SK-N-SH (cell line): ENCODE measurements around the gene DOCK8. TPM values are rescaled to one million over a fixed set of nuclear protein-coding genes. Genes with fewer than 3 reads are reported as not detected.

Experiments used
- CTCF ChIA-PET: fragments of 300-600, 350-600 bp; formaldehyde crosslinking; extraction: SDS; loops from one replicate; lab custom pipeline; 2021; lab: Yijun Ruan, JAX
- POLR2A ChIA-PET: fragments of 350-600 bp; sonication (Branson Sonifier 250); formaldehyde crosslinking; extraction: SDS; loops from one replicate; lab custom pipeline; 2020; ENCODE audit warnings: antibody characterized with exemption, inconsistent platforms; lab: Yijun Ruan, JAX
- DNase-seq: peaks from one replicate; pipeline ENCODE4 v3.0.0; 2012
- H2AFZ ChIP-seq: fragments of 200-600 bp; sonication (generic); 2 replicates; pipeline ENCODE4 v1.8.1; 2016; ENCODE audit warnings: antibody characterized with exemption, mild to moderate bottlenecking, low read depth
- H3F3A ChIP-seq: fragments of 200-600 bp; sonication (generic); replicated peaks from 2 replicates; pipeline ENCODE3; 2016; ENCODE audit warnings: antibody characterized with exemption, mild to moderate bottlenecking; ENCODE audit not compliant: insufficient read depth
- H3K27ac ChIP-seq, 2 experiments: fragments of 200-500 bp in 1 of 2; fragments of 200-600 bp in 1 of 2; sonication (Bioruptor generic) in 1 of 2; sonication (generic), shearing (Covaris generic) in 1 of 2; 2 replicates each; pipeline versions ENCODE4 v1.5.1 to v1.6.1; 2014 to 2016; ENCODE audit warnings: low read depth in 2 of 2, inconsistent platforms in 1 of 2, low read length in 1 of 2, mild to moderate bottlenecking in 1 of 2, mixed read lengths in 1 of 2
- H3K27me3 ChIP-seq: fragments of 200-600 bp; sonication (generic), shearing (Covaris generic); 2 replicates; pipeline ENCODE4 v1.6.1; 2016; ENCODE audit warnings: mixed run types; ENCODE audit not compliant: insufficient read depth
- H3K36me3 ChIP-seq, 2 experiments: fragments of 200-500 bp in 1 of 2; fragments of 200-600 bp in 1 of 2; sonication (Bioruptor generic) in 1 of 2; sonication (generic) in 1 of 2; replicated peaks in 1 of 2; 2 replicates each; pipeline versions ENCODE3 to v1.5.1; 2014 to 2016; ENCODE audit warnings: low read length in 1 of 2, mild to moderate bottlenecking in 1 of 2; ENCODE audit not compliant: insufficient read depth in 2 of 2, control insufficient read depth in 1 of 2
- H3K4me1 ChIP-seq, 2 experiments: fragments of 200-500 bp in 1 of 2; fragments of 200-600 bp in 1 of 2; sonication (Bioruptor generic) in 1 of 2; sonication (generic), shearing (Covaris generic) in 1 of 2; 2 replicates each; pipeline versions ENCODE4 v1.5.1 to v1.6.1; 2014 to 2016; ENCODE audit warnings: low read depth in 1 of 2, low read length in 1 of 2, mixed run types in 1 of 2; ENCODE audit not compliant: insufficient read depth in 2 of 2, control insufficient read depth in 1 of 2
- H3K4me2 ChIP-seq: fragments of 200-600 bp; sonication (generic), shearing (Covaris generic); 2 replicates; pipeline ENCODE4 v1.6.1; 2017; ENCODE audit warnings: mixed run types
- H3K4me3 ChIP-seq, 2 experiments: fragments of 200-500 bp in 1 of 2; fragments of 200-600 bp in 1 of 2; sonication (Bioruptor generic) in 1 of 2; sonication (generic), shearing (Covaris generic) in 1 of 2; 2 replicates each; pipeline versions ENCODE4 v1.5.1 to v1.8.1; 2014 to 2016; ENCODE audit warnings: low read depth in 2 of 2, inconsistent platforms in 1 of 2, low read length in 1 of 2, mild to moderate bottlenecking in 1 of 2, mixed read lengths in 1 of 2, moderate library complexity in 1 of 2
- H3K79me2 ChIP-seq: fragments of 200-600 bp; sonication (generic); 2 replicates; pipeline ENCODE4 v1.8.1; 2017; ENCODE audit warnings: mild to moderate bottlenecking; ENCODE audit not compliant: insufficient read depth
- H3K9ac ChIP-seq: fragments of 200-600 bp; sonication (generic); 2 replicates; pipeline ENCODE4 v1.6.1; 2017; ENCODE audit warnings: mixed run types
- H3K9me2 ChIP-seq: fragments of 200-600 bp; sonication (generic); 2 replicates; pipeline ENCODE4 v1.6.1; 2017; ENCODE audit warnings: mixed run types
- H3K9me3 ChIP-seq: fragments of 200-600 bp; sonication (generic); 2 replicates; pipeline ENCODE4 v1.6.1; 2017; ENCODE audit warnings: mixed run types, mild to moderate bottlenecking, moderate library complexity
- H4K20me1 ChIP-seq: fragments of 200-600 bp; sonication (generic); 2 replicates; pipeline ENCODE4 v1.6.1; 2017; ENCODE audit warnings: mild to moderate bottlenecking, mixed run types; ENCODE audit not compliant: insufficient read depth
- CHD2 ChIP-seq: fragments of 150-350 bp; IDR thresholded peaks from 2 replicates; pipeline ENCODE4 v1.6.1; 2018; ENCODE audit warnings: low read length; ENCODE audit not compliant: partially characterized antibody
- FOXJ3 ChIP-seq: sonication (generic); formaldehyde crosslinking; IDR thresholded peaks from 2 replicates; pipeline ENCODE4 v1.5.1; 2020; ENCODE audit warnings: mild to moderate bottlenecking, missing genetic modification reagents
- GABPA ChIP-seq: IDR thresholded peaks from 2 replicates; pipeline ENCODE4 v1.4.0; 2012; ENCODE audit warnings: low read depth, mild to moderate bottlenecking
- MEF2A ChIP-seq: IDR thresholded peaks from 2 replicates; pipeline ENCODE4 v1.4.0; 2012; ENCODE audit warnings: low read depth, borderline replicate concordance
- MXI1 ChIP-seq: IDR thresholded peaks from 2 replicates; pipeline ENCODE4 v1.6.1; 2012; ENCODE audit warnings: mild to moderate bottlenecking, low read depth, low read length, improper control_type of control experiment
- RAD21 ChIP-seq: IDR thresholded peaks from 2 replicates; pipeline ENCODE4 v1.6.1; 2012; ENCODE audit warnings: mild to moderate bottlenecking, low read length
- REST ChIP-seq: IDR thresholded peaks from 2 replicates; pipeline ENCODE4 v1.6.1; 2012; ENCODE audit warnings: mild to moderate bottlenecking, low read depth, low read length, moderate library complexity
- RXRA ChIP-seq: IDR thresholded peaks from 2 replicates; pipeline ENCODE4 v1.4.0; 2012; ENCODE audit warnings: low read depth, mild to moderate bottlenecking, borderline replicate concordance
- SIN3A ChIP-seq: IDR thresholded peaks from 2 replicates; pipeline ENCODE4 v1.6.1; 2012; ENCODE audit warnings: low read depth, mild to moderate bottlenecking, low read length, moderate library complexity, borderline replicate concordance
- SMC3 ChIP-seq: IDR thresholded peaks from 2 replicates; pipeline ENCODE4 v1.6.1; 2012; ENCODE audit warnings: low read depth, low read length, improper control_type of control experiment
- ZBTB33 ChIP-seq: IDR thresholded peaks from 2 replicates; pipeline ENCODE4 v1.4.0; 2012; ENCODE audit warnings: low read depth, borderline replicate concordance
- WGBS: methylation state at CpG from one replicate; pipeline ENCODE4 v1.1.6; 2017; ENCODE audit warnings: low lambda C conversion rate; 5-methylcytosine and 5-hydroxymethylcytosine counted together
- polyA plus RNA-seq, 3 experiments: library from polyadenylated mRNA; depleted of rRNA; stranded (reverse); fragments of >200 nt; gene quantifications; 2 replicates each; pipeline ENCODE4 v1.2.3, GENCODE V29; 2012
- TF ChIP-seq, protein P1 (sequence below): IDR thresholded peaks from 2 replicates; pipeline ENCODE4 v1.4.0; 2012; ENCODE audit warnings: low read depth
- TF ChIP-seq, protein P2 (sequence below): fragments of 150-350 bp; IDR thresholded peaks from 2 replicates; pipeline ENCODE4 v1.6.1; 2017; ENCODE audit warnings: antibody characterized with exemption, low read length, low read depth, borderline replicate concordance

The DOCK8 gene
- polyA plus RNA-seq, 1 of the 3 experiments (the other 2 are of a cell fraction), result not detected

DNA sequence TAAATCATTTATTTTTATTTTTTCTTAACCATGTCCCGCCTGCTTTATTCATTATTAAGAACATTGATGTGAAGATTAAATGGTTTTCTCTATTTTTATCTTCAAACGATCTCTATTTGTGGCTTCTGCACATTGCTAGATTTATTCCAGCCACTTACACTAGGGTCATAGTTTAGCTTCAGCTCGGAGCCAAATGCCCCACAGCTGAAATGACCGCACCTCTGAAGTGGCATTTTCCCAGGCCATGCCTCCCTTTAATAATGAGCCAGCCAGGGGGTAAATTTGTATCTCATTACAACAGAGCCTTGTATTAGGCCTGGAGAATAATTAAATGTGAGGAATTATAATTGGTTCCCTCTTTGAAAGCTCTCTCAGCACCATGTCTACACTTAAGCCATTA, 89.4 kb downstream of the DOCK8 start:
- Histone ChIP-seq H3K9ac (no peak overlapping the region), H4K20me1 (no peaks in the 10 kb centered on the region), H3K9me3 (no peaks in the 10 kb centered on the region), H3K27ac (no peak overlapping the region), H3K4me1 (no peaks in the 10 kb centered on the region), H3K27me3 (peaks cover 5% of the 10 kb centered on the region; the same call in 1 of the 2 replicates), H3K4me2 (no peak overlapping the region), H3K36me3 (no peaks in the 10 kb centered on the region), H3K4me3 (no peak overlapping the region), H3K79me2 (no peaks in the 10 kb centered on the region), H3F3A (no peaks in the 10 kb centered on the region), H3K9me2 (no peaks in the 10 kb centered on the region), H2AFZ (no peak overlapping the region)
- DNase-seq, result no peak
- ChIA-PET CTCF (interaction anchor here (1.4 kb wide), 1 partner anchor 9 kb away, joined by 3 read pairs; no protein-coding TSS in a partner anchor), POLR2A (no interaction called here)
- TF ChIP-seq ZBTB33, result no peak
- no peak for TF ChIP-seq RXRA
- TF ChIP-seq GABPA, result no peak
- TF ChIP-seq SMC3, result no peak
- no peak for TF ChIP-seq REST
- WGBS, result 13% methylated on average over 4 of the region's 4 CpGs

DNA sequence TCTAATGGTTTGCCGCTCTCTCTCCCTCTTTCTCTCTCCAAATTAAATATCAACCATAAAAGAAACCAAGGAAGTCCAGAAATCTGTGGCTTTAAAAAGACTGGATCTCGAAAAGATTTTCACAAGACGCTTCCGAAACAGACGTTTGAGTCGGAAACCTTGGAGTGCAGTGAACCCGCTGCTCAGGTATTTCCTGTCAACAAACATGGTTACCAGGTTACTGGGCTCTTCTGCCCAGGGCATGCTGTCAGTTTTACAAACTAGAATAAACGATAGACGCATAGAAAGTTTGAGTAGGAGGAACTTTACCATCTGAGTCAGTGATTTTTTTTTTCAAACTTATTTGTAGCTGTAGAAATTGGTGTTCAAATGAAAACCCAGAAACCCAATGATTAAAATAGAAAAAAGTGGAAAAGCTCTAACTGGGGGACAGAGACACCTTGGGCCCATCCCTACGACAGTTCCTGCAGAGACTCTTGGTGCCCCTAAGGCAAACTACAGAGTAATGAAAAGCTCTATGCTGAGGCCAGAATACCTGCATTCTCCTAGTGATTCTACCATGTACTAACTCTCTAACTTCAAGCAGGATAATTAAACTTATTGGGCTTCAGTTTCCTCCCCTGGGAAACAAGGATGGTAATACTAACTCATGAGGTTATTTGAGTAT, 90.0 kb downstream of the DOCK8 start:
- Histone ChIP-seq H3K4me1 (no peaks in the 10 kb centered on the region), H3K79me2 (no peaks in the 10 kb centered on the region), H2AFZ (no peak overlapping the region), H3K36me3 (no peaks in the 10 kb centered on the region), H3K9me2 (no peaks in the 10 kb centered on the region), H3K9me3 (no peaks in the 10 kb centered on the region), H3K27ac (no peak overlapping the region), H3K9ac (no peak overlapping the region), H3K4me3 (no peak overlapping the region), H3F3A (no peaks in the 10 kb centered on the region), H3K27me3 (peaks cover 5% of the 10 kb centered on the region; the same call in 1 of the 2 replicates), H3K4me2 (no peak overlapping the region), H4K20me1 (no peaks in the 10 kb centered on the region)
- 17% methylated on average over 10 of the region's 10 CpGs for WGBS
- no peak for DNase-seq
- TF ChIP-seq, protein P1, sequence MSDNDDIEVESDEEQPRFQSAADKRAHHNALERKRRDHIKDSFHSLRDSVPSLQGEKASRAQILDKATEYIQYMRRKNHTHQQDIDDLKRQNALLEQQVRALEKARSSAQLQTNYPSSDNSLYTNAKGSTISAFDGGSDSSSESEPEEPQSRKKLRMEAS, result no peak
- TF ChIP-seq MXI1 (no peak), FOXJ3 (CRISPR knock-in tag) (no peak), ZBTB33 (no peak), CHD2 (no peak), MEF2A (no peak), RAD21 (no peak), SIN3A (no peak), SMC3 (no peak)
- TF ChIP-seq, protein P2, sequence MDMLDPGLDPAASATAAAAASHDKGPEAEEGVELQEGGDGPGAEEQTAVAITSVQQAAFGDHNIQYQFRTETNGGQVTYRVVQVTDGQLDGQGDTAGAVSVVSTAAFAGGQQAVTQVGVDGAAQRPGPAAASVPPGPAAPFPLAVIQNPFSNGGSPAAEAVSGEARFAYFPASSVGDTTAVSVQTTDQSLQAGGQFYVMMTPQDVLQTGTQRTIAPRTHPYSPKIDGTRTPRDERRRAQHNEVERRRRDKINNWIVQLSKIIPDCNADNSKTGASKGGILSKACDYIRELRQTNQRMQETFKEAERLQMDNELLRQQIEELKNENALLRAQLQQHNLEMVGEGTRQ, result no peak
- ChIA-PET POLR2A (no interaction called here), CTCF (interaction anchor here (1.4 to 1.5 kb wide), 2 partner anchors 10 to 35 kb away, joined by 3 read pairs; no protein-coding TSS in a partner anchor)
